Activated CD8-positive, alpha-beta T cell treated with anti-CD3 and anti-CD28 coated beads for 36 hours (primary cell): Measurements from ENCODE around the gene GCGR. TPM values are rescaled to one million over a fixed set of nuclear protein-coding genes. Genes with fewer than 3 reads are reported as not detected.

Experiments used
- ATAC-seq: fragments of 200-7000 bp; cut with Tn5 transposase; one replicate; pipeline ENCODE4 v1.10.0; 2021; ENCODE audit warnings: mild to moderate bottlenecking, moderate library complexity
- CTCF ChIA-PET: fragments of 350-600 bp; sonication (Branson Sonifier 250); formaldehyde crosslinking; loops from one replicate; lab custom pipeline; 2021; ENCODE audit warnings: antibody characterized with exemption; lab: Charles Lee
- POLR2A ChIA-PET: fragments of 350-600 bp; sonication (Branson Sonifier 250); formaldehyde crosslinking; loops from one replicate; lab custom pipeline; 2021; ENCODE audit warnings: antibody characterized with exemption; lab: Charles Lee
- DNase-seq: peaks from one replicate; pipeline ENCODE4 v3.0.0-alpha.2; 2020
- H3K27ac Mint-ChIP-seq: one replicate; pipeline ENCODE4 v1.8.0; 2021; ENCODE audit warnings: mild to moderate bottlenecking, mixed read lengths
- H3K27me3 Mint-ChIP-seq: one replicate; pipeline ENCODE4 v1.8.0; 2021; ENCODE audit warnings: mixed read lengths
- H3K36me3 Mint-ChIP-seq: one replicate; pipeline ENCODE4 v1.8.0; 2021; ENCODE audit warnings: low read depth, mixed read lengths
- H3K4me1 Mint-ChIP-seq: one replicate; pipeline ENCODE4 v1.8.0; 2021; ENCODE audit warnings: low read depth, mixed read lengths
- H3K4me3 Mint-ChIP-seq: one replicate; pipeline ENCODE4 v1.8.0; 2021; ENCODE audit warnings: mild to moderate bottlenecking, moderate library complexity, mixed read lengths
- H3K9me3 Mint-ChIP-seq: one replicate; pipeline ENCODE4 v1.8.0; 2021; ENCODE audit warnings: mixed read lengths
- CTCF ChIP-seq: fragments of 200-600 bp; IDR thresholded peaks from one replicate; pipeline ENCODE4 v1.8.0; 2022; ENCODE audit warnings: antibody characterized with exemption, mild to moderate bottlenecking
- intact Hi-C: fragments of 100-400 bp; cut with micrococcal nuclease; formaldehyde crosslinking; loops from one replicate; pipeline ENCODE4 v1.10.0; 2022
- total RNA-seq, 2 experiments: library from RNA; stranded (reverse); gene quantifications; one replicate each; pipeline ENCODE4 v1.2.3, GENCODE V29; 2021

GCGR gene
- total RNA-seq: not detected

DNA sequence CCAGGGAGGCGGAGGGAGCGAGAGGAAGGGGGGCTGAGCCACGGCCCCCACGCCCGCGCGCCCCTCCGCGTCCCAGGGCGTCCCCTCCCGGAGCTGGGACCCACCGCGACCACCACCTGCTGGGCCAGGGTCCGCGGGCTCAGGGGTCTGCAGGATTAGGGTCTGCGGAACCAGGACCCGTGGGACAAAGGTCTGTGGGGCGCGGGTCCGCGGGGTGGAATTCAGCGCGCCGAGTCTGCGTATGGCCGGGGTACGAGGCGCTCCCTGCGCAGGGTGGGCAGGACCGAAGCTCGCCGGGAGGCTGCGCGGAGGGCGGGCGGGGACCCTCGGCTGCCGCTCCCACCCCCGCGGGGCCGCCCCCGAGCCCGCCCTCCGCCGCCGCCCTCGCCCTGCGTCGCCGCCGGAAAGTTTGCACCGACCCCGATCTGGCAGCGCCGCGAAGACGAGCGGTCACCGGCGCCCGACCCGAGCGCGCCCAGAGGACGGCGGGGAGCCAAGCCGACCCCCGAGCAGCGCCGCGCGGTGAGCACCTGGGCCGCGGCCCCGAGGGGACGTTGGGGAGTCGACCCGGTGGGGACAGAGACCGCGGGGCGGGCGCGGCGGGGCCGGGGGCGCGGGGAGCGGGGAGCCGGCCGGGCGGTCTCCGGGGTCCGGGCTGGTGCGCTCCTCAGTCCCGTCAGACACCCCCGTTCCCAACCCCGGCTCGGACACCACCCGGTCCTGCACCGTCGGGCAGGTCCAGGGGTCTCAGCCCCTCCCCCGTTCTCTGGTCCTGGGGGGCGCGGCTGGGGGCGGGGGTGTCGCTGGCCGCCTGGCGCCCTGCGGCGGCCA, at the start of gene GCGR:
Gene GCGR (plus strand): TSS at position 423 of the 831 bp plus-strand sequence. CDS start 4,869 bp downstream, outside the sequence.
- Mint-ChIP-seq H3K4me3 (no peak within 1 kb of the TSS), H3K9me3 (no peaks in the 10 kb centered on the region), H3K27me3 (peaks cover 30% of the 10 kb centered on the region), H3K27ac (no peak within 1 kb of the TSS), H3K36me3 (no peaks in the 10 kb centered on the region), H3K4me1 (no peaks in the 10 kb centered on the region)
- CTCF ChIA-PET: no interaction called here
- no peak for TF ChIP-seq CTCF
- ATAC-seq (no peak), DNase-seq (no peak)
- POLR2A ChIA-PET: no interaction called here
- intact Hi-C loops: no loop called here

GRCh38 chr17:81792675-81793615, 11.0 kb upstream of the GCGR start:
- CTCF ChIA-PET: no interaction called here
- H3K27me3 Mint-ChIP-seq: no peaks in the 10 kb centered on the region

DNA sequence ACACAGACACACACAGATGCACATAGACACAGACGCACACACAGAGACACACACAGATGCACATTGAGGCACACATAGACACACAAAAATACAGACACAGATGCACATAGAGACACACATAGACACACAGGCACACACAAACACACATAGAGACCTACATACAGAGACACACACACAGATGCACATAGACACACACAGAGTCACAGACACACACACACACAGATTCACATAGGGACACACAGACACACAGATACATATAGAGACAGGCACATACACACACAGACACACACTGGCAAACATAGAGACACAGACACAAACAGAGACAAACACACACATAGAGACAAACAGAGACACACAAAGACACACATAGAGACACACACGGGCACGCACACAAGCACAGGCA, 9.9 kb upstream of the GCGR start:
- no peak for DNase-seq
- no peak for ATAC-seq
- POLR2A ChIA-PET: interaction anchor here (1.0 kb wide), 1 partner anchor 14 kb away, joined by 4 read pairs; no protein-coding TSS in a partner anchor
- H3K27ac Mint-ChIP-seq: no peak overlapping the region
- intact Hi-C loops: no loop called here
- H3K27me3 Mint-ChIP-seq: no peaks in the 10 kb centered on the region
- H3K36me3 Mint-ChIP-seq: no peaks in the 10 kb centered on the region
- CTCF ChIA-PET: no interaction called here
- no peaks in the 10 kb centered on the region for H3K4me1 Mint-ChIP-seq
- H3K9me3 Mint-ChIP-seq: no peaks in the 10 kb centered on the region
- TF ChIP-seq CTCF: no peak
- H3K4me3 Mint-ChIP-seq: no peak overlapping the region

More at GRCh38 chr17:81792675-81793615, 11.0 kb upstream of the GCGR start:
- POLR2A ChIA-PET: no interaction called here
- TF ChIP-seq CTCF: no peak
- Mint-ChIP-seq H3K4me1 (no peaks in the 10 kb centered on the region), H3K36me3 (no peaks in the 10 kb centered on the region), H3K9me3 (no peaks in the 10 kb centered on the region), H3K4me3 (no peak overlapping the region), H3K27ac (no peak overlapping the region)
- ATAC-seq (no peak), DNase-seq (no peak)
- intact Hi-C loops: no loop called here

DNA sequence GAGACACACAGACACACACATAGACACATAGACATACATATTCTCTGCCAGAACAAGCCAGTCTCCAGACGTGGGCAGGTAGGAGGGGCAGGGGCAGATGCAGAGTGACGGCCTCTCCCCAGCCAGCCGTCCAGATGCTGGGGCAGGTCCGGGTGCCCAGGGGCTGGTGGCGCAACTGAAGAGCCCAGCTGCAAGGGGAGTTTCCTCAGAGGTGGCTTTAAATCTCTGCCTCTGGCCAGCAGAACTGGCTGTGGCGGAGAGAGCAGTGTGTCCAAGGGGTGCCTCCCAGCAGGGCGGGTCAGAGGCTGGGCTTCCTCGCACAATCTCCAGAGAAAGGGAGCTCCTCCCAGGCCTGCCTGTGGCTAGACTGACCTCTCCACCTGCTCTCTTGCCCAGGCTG, 9.4 kb upstream of the GCGR start:
- H3K4me3 Mint-ChIP-seq: no peak overlapping the region
- H3K4me1 Mint-ChIP-seq: no peaks in the 10 kb centered on the region
- intact Hi-C loops: no loop called here
- no peaks in the 10 kb centered on the region for H3K9me3 Mint-ChIP-seq
- ATAC-seq (no peak), DNase-seq (no peak)
- ChIA-PET CTCF (no interaction called here), POLR2A (interaction anchor here (1.0 kb wide), 1 partner anchor 13 kb away, joined by 4 read pairs; no protein-coding TSS in a partner anchor)
- no peaks in the 10 kb centered on the region for H3K36me3 Mint-ChIP-seq
- no peak overlapping the region for H3K27ac Mint-ChIP-seq
- H3K27me3 Mint-ChIP-seq: no peaks in the 10 kb centered on the region
- no peak for TF ChIP-seq CTCF
